HepG2 (cell line): ENCODE data around the gene CDT1. TPM values are rescaled to one million over a fixed set of nuclear protein-coding genes. Genes with fewer than 3 reads are reported as not detected.
A peak's percentile ranks its signal among the peaks of the same experiment; 100 is the strongest.

Experiments used
- CEBPB ChIP-seq: IDR thresholded peaks from 2 replicates; pipeline ENCODE4 v1.6.1; 2011; ENCODE audit warnings: low read depth, low read length, improper control_type of control experiment, borderline replicate concordance
- FOXJ3 ChIP-seq: sonication (generic); formaldehyde crosslinking; IDR thresholded peaks from 2 replicates; pipeline ENCODE4 v1.4.0; 2020; ENCODE audit warnings: missing genetic modification reagents, mild to moderate bottlenecking, borderline replicate concordance
- GABPB1 ChIP-seq: IDR thresholded peaks from 2 replicates; pipeline ENCODE4 v1.6.1; 2016; ENCODE audit warnings: mild to moderate bottlenecking, missing genetic modification reagents, moderate library complexity, missing compliant biosample characterization
- HNF1B ChIP-seq: sonication (generic); formaldehyde crosslinking; IDR thresholded peaks from 2 replicates; pipeline ENCODE4 v1.5.1; 2020; ENCODE audit warnings: mild to moderate bottlenecking, moderate library complexity, missing genetic modification reagents
- ISX ChIP-seq: sonication (generic); formaldehyde crosslinking; conservative IDR thresholded peaks from 2 replicates; pipeline ENCODE4 v1.5.0; 2020; ENCODE audit warnings: missing genetic modification reagents
- MEF2D ChIP-seq: sonication (generic); formaldehyde crosslinking; IDR thresholded peaks from 2 replicates; pipeline ENCODE4 v1.5.1; 2020; ENCODE audit warnings: mild to moderate bottlenecking, missing genetic modification reagents
- NCOR1 ChIP-seq: fragments of 200-600 bp; sonication (generic); IDR thresholded peaks from 2 replicates; pipeline ENCODE4 v1.7.0; 2017; ENCODE audit warnings: antibody characterized with exemption, low read length, borderline replicate concordance
- PITX1 ChIP-seq: sonication (generic); formaldehyde crosslinking; IDR thresholded peaks from 2 replicates; pipeline ENCODE4 v1.5.1; 2020; ENCODE audit warnings: mild to moderate bottlenecking, missing genetic modification reagents
- REST ChIP-seq, 2 experiments: IDR thresholded peaks; 2 replicates each; pipeline ENCODE4 v1.6.1; 2011 to 2012; ENCODE audit warnings: low read length in 2 of 2, borderline replicate concordance in 1 of 2, low read depth in 1 of 2, mild to moderate bottlenecking in 1 of 2, moderate library complexity in 1 of 2
- SNAI1 ChIP-seq: sonication (generic); formaldehyde crosslinking; IDR thresholded peaks from 2 replicates; pipeline ENCODE4 v1.5.0; 2020; ENCODE audit warnings: mild to moderate bottlenecking, missing genetic modification reagents, borderline replicate concordance
- ZNF24 ChIP-seq: fragments of 450-650 bp; IDR thresholded peaks from 2 replicates; pipeline ENCODE4 v1.6.1; 2017; ENCODE audit warnings: antibody characterized with exemption, mild to moderate bottlenecking
- ZNF275 ChIP-seq: sonication (generic); formaldehyde crosslinking; IDR thresholded peaks from 2 replicates; pipeline ENCODE4 v1.8.0; 2022; ENCODE audit warnings: missing genetic modification reagents, mild to moderate bottlenecking, inconsistent platforms, borderline replicate concordance
- ZNF460 ChIP-seq: sonication (generic); formaldehyde crosslinking; IDR thresholded peaks from 2 replicates; pipeline ENCODE4 v1.5.1; 2020; ENCODE audit warnings: missing genetic modification reagents, mild to moderate bottlenecking, borderline replicate concordance
- ZNF615 ChIP-seq: sonication (generic); formaldehyde crosslinking; IDR thresholded peaks from 2 replicates; pipeline ENCODE4 v1.5.0; 2020; ENCODE audit warnings: mild to moderate bottlenecking, missing genetic modification reagents, borderline replicate concordance
- polyA plus RNA-seq, 8 experiments: library from polyadenylated mRNA; depleted of rRNA in 3 of 8; stranded (reverse) in 7 of 8; unstranded in 1 of 8; fragments of >200 nt; fragmentation: Illumina TruSeq in 4 of 8; extraction: Trizol in 4 of 8; gene quantifications; 2 replicates each; pipeline versions ENCODE4 v1.2.1 to v1.2.3, GENCODE V29; 2011 to 2016; ENCODE audit warnings: low read depth in 4 of 8, missing spikeins in 1 of 8, mixed read lengths in 1 of 8; ENCODE audit not compliant: insufficient read depth in 1 of 8
- total RNA-seq, 5 experiments: library from RNA; depleted of rRNA; stranded (reverse); fragments of >200 nt; fragmentation: Illumina TruSeq; extraction: Trizol; gene quantifications; 2 replicates each; pipeline ENCODE4 v1.2.3, GENCODE V29; 2016; ENCODE audit warnings: low read depth in 1 of 5
- TF ChIP-seq, protein P1 (sequence below): IDR thresholded peaks from 2 replicates; pipeline ENCODE4 v1.6.1; 2012; ENCODE audit warnings: low read length, improper control_type of control experiment
- TF ChIP-seq, protein P2 (sequence below): IDR thresholded peaks from 2 replicates; pipeline ENCODE4 v1.6.1; 2012; ENCODE audit warnings: low read depth, low read length, improper control_type of control experiment

The CDT1 gene
- total and polyA plus RNA-seq, 2 of the 13 experiments (the other 11 are each of a cell fraction or from before 2014, with no cell fraction given) = 23.1 to 23.8 TPM

GRCh38 chr16:88812513-88813268, 9.1 kb downstream of the CDT1 start (continued):
- 0 out of 2 replicates have a peak, but pooled peaks have one; percentile 5 for TF ChIP-seq HNF1B (CRISPR knock-in tag)
- TF ChIP-seq ZNF615 (CRISPR knock-in tag) = no peak
- TF ChIP-seq PITX1 (CRISPR knock-in tag) = no peak
- TF ChIP-seq CEBPB = peak; percentile 79
- no peak for TF ChIP-seq REST (IDR thresholded peaks at IDR 0.05; ENCODE audit: borderline replicate concordance in 1 of 2, low read depth in 1 of 2, low read length in 2 of 2)
- no peak for TF ChIP-seq ZNF24
- no peak for TF ChIP-seq ZNF275 (CRISPR knock-in tag)
- no peak for TF ChIP-seq GABPB1 (CRISPR knock-in tag)
- TF ChIP-seq, protein P1, sequence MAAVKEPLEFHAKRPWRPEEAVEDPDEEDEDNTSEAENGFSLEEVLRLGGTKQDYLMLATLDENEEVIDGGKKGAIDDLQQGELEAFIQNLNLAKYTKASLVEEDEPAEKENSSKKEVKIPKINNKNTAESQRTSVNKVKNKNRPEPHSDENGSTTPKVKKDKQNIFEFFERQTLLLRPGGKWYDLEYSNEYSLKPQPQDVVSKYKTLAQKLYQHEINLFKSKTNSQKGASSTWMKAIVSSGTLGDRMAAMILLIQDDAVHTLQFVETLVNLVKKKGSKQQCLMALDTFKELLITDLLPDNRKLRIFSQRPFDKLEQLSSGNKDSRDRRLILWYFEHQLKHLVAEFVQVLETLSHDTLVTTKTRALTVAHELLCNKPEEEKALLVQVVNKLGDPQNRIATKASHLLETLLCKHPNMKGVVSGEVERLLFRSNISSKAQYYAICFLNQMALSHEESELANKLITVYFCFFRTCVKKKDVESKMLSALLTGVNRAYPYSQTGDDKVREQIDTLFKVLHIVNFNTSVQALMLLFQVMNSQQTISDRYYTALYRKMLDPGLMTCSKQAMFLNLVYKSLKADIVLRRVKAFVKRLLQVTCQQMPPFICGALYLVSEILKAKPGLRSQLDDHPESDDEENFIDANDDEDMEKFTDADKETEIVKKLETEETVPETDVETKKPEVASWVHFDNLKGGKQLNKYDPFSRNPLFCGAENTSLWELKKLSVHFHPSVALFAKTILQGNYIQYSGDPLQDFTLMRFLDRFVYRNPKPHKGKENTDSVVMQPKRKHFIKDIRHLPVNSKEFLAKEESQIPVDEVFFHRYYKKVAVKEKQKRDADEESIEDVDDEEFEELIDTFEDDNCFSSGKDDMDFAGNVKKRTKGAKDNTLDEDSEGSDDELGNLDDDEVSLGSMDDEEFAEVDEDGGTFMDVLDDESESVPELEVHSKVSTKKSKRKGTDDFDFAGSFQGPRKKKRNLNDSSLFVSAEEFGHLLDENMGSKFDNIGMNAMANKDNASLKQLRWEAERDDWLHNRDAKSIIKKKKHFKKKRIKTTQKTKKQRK = no peak
- peak; percentile 97 for TF ChIP-seq ZNF460 (CRISPR knock-in tag)
- 0 out of 2 replicates have a peak, but pooled peaks have one; percentile 13 for TF ChIP-seq FOXJ3
- no peak; the same call in 1 of the 2 replicates for TF ChIP-seq SNAI1 (CRISPR knock-in tag)
- peak; percentile 3; the same call in 1 of the 2 replicates for TF ChIP-seq ISX (CRISPR knock-in tag)
- 0 out of 2 replicates have a peak, but pooled peaks have one; percentile 9 for TF ChIP-seq NCOR1
- 0 out of 2 replicates have a peak, but pooled peaks have one; percentile 8 for TF ChIP-seq MEF2D
- TF ChIP-seq, protein P2, sequence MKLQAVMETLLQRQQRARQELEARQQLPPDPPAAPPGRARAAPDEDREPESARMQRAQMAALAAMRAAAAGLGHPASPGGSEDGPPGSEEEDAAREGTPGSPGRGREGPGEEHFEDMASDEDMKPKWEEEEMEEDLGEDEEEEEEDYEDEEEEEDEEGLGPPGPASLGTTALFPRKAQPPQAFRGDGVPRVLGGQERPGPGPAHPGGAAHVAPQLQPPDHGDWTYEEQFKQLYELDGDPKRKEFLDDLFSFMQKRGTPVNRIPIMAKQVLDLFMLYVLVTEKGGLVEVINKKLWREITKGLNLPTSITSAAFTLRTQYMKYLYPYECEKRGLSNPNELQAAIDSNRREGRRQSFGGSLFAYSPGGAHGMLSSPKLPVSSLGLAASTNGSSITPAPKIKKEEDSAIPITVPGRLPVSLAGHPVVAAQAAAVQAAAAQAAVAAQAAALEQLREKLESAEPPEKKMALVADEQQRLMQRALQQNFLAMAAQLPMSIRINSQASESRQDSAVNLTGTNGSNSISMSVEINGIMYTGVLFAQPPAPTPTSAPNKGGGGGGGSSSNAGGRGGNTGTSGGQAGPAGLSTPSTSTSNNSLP = no peak
